SKM-1 treated with dmso at 0.1 percent for 144 hours (cell line): ENCODE data around the gene HTR2B.
"Not testable (repeated sequence)": the region's sequence is repeated elsewhere in the genome, so short reads cannot be mapped to it uniquely, and the experiment has no call there.

Source experiments
- DNase-seq: peaks from one replicate; lab custom pipeline; 2025; ENCODE audit not compliant: unreplicated experiment; lab: John Stamatoyannopoulos, UW

The HTR2B gene

GRCh38 chr2:231094736-231095346 is 30.0 kb downstream of the HTR2B start:
- DNase-seq, result no peak

DNA sequence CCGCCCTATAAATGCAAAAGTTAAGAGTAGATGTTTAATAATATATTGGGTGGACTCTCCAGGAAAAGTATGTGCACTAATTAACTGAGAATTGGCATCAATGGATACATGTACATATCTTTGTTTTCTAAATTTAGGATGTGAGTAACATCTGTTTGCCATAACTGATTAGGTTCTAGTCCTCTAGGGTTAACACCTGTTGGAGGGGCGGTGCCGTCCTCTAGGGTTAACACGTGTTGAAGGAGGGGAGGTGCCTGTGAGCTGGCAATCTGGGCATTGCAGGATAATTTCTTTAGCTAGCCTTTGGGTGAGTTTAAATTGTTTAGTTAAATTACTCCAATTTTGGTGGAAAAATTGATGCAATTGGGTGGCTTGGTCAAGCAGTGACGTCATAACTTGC is 30.9 kb downstream of the HTR2B start:
- DNase-seq, result no peak

- no peak for DNase-seq
Measured at GRCh38 chr2:231088754-231089153, 36.1 kb downstream of the HTR2B start.

GRCh38 chr2:231084565-231084964 is 40.3 kb downstream of the HTR2B start:
- DNase-seq, result no peak

GRCh38 chr2:231069379-231070054 is 55.3 kb downstream of the HTR2B start:
- no peak for DNase-seq

DNA sequence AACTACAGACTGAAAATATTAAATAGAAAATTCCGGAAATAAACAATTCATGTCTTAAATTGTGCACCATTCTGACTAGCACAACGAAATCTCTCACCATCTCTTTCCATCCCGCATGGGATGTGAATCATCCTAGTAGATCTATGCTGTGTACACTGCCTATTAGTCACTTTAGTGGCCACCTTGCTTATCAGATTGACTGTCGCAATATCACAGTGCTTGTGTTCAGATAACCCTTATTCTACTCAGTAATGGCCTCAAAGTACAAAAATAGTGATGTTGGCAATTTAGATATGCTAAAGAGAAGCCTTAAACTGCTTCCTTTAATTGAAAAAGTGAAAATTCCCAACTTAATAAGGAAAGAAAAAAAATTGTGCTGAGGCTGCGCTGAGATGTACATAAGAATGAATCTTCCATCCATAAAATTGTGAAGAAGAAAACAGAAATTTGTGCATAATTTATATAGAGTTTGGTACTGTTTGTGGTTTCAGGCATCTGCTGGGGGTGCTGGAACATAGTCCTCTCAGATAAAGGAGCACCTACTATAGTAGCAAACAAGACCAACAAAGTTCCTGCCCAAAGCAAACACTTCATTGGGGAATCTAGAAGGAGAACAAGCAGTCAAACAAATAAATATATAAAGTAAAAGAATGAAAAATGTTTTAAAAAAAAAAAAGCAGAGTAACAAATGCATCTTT is 56.2 kb downstream of the HTR2B start:
- DNase-seq, result no peak

DNA sequence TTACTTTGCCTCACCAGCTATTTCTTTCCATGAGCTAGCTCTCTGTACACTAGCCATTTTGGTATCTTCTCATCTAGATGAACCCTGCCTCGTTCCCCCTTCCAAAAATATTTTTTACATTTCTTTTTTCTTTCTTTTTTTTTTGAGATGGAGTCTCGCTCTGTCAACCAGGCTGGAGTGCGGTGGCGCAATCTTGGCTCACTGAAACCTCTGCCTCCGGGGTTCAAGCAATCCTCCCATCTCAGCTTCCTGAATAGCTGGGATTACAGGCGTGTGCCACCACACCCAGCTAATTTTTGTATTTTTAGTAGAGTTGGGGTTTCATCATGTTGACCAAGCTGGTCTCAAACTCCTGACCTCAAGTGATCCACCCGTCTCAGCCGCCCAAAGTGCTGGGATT is 57.3 kb downstream of the HTR2B start:
- not testable (repeated sequence) for DNase-seq

GRCh38 chr2:231065966-231066365 is 58.9 kb downstream of the HTR2B start:
- no peak for DNase-seq

DNA sequence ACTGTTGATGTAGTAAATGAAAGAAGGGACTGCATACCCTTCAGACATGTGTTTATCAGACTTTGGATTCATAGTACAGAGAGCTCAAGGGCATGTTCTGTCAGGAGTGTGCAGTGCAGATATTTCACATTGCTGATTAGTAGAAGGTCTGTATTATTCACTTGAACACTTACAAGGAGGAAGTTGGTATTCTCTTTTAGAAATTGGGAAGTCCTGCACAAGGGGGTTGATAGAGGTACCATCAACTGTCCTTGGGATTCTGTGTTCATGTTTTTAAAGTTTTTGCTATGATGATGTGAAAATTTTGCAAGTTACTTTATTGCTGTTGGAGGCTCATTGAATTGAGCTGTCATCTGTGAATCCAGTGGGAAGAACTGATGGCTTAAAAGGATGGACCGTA is 61.5 kb downstream of the HTR2B start:
- no peak for DNase-seq

GRCh38 chr2:231062776-231063175 is 62.1 kb downstream of the HTR2B start:
- no peak for DNase-seq

DNA sequence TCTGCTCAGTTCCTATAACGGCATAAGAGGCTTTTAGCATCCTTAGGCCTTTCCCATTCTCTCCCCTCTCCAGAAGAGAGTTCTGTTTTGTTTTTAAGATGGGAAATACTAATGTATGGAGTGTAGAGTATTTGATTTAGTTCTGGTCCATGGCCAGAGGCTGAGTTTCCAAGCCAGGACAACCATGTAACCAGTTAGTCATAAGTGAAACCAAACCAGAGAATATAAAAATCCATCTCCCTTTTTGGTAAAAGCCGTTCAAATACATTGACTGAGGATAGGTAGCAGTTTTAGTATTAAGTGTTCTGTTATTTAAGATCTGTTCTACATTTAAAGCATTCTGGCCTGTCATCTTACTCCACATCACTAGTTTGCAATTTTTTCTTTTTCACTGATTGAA is 65.1 kb downstream of the HTR2B start:
- DNase-seq, result no peak

GRCh38 chr2:231058761-231059550 is 65.9 kb downstream of the HTR2B start:
- DNase-seq, result no peak
